Adrenal gland (tissue), 12 donors: ENCODE measurements around the gene CCDC33. TPM values are rescaled to one million over a fixed set of nuclear protein-coding genes. Genes with fewer than 3 reads are reported as not detected.

Experiments used
- DNase-seq, 7 donors: peaks; one replicate each; pipeline ENCODE4 v3.0.0-alpha.2; 2019 to 2020
- H3K27ac ChIP-seq, 5 donors: fragments of 200-600 bp; sonication (generic) in 4 of 5; 1 replicate in 3 of 5; 2 replicates in 2 of 5; pipeline versions ENCODE4 v1.5.1 to v1.8.0; 2016 to 2020; ENCODE audit warnings: mild to moderate bottlenecking in 1 of 5
- H3K27me3 ChIP-seq: fragments of 200-600 bp; 2 replicates; pipeline ENCODE4 v1.8.0; 2021
- H3K36me3 ChIP-seq, 2 donors: fragments of 200-600 bp; replicated peaks in 1 of 2; 1 replicate in 1 of 2; 2 replicates in 1 of 2; pipeline versions ENCODE4 v1.5.1 to v1.8.0; 2018 to 2022
- H3K4me1 ChIP-seq, 2 donors: fragments of 200-600 bp; replicated peaks in 1 of 2; 1 replicate in 1 of 2; 2 replicates in 1 of 2; pipeline versions ENCODE4 v1.5.1 to v1.8.0; 2018 to 2021
- H3K4me3 ChIP-seq, 4 donors: fragments of 200-600 bp; sonication (generic) in 3 of 4; one replicate each; pipeline ENCODE4 v1.5.1; 2016 to 2018
- H3K9me3 ChIP-seq, 3 donors: fragments of 200-600 bp; sonication (generic) in 1 of 3; replicated peaks in 1 of 3; 1 replicate in 2 of 3; 2 replicates in 1 of 3; pipeline versions ENCODE4 v1.5.1 to v1.8.0; 2016 to 2021
- CTCF ChIP-seq, 6 experiments: fragments of 450-650 bp in 4 of 6; fragments of 200-600 bp in 2 of 6; sonication (generic) in 1 of 6; IDR thresholded peaks; 1 replicate in 5 of 6; 2 replicates in 1 of 6; pipeline versions ENCODE4 v1.5.1 to v1.8.0; 2016 to 2021; ENCODE audit warnings: antibody characterized with exemption in 6 of 6, mild to moderate bottlenecking in 2 of 6, moderate library complexity in 1 of 6
- POLR2A ChIP-seq, 2 donors: fragments of 450-650 bp; IDR thresholded peaks; one replicate each; pipeline ENCODE4 v1.6.1; 2017; ENCODE audit warnings: antibody characterized with exemption in 2 of 2, mild to moderate bottlenecking in 2 of 2, moderate library complexity in 1 of 2
- WGBS, 4 donors: extraction: QIAGEN DNeasy Blood & Tissue Kit in 2 of 4; methylation state at CpG; one replicate each; pipeline versions ENCODE4 v1.1.5 to v1.1.7; 2013 to 2017; 5-methylcytosine and 5-hydroxymethylcytosine counted together
- intact Hi-C, 2 donors: fragments of 100-400 bp; cut with DNase I; formaldehyde crosslinking; loops; one replicate each; pipeline versions ENCODE4 v1.14.1 to v1.15.0; 2022 to 2023
- polyA plus RNA-seq, 3 donors: library from polyadenylated mRNA; stranded (reverse); fragments of 200-250 nt in 2 of 3; fragments of 350-450 nt in 1 of 3; fragmentation: Illumina TruSeq in 1 of 3; extraction: RNeasy Lipid Tissue Mini Kit (QIAGEN cat#74804) in 1 of 3; gene quantifications; one replicate each; pipeline ENCODE4 v1.2.3, GENCODE V29; 2013 to 2014
- total RNA-seq, 9 donors: library from RNA; depleted of rRNA in 4 of 9; stranded (reverse); fragments of >200 nt in 4 of 9; fragments of 120-200 nt in 1 of 9; fragmentation: NEBNext Ultra II Directional in 1 of 9; extraction: Animal tissue kit (Norgen Biotek cat#: 25700) in 1 of 9; gene quantifications; one replicate each; pipeline versions ENCODE4 v1.1.0 to v1.2.4, GENCODE V29; 2013 to 2023
- donor health status: healthy with polysubstance abuse.
- donor health status: Bipolar disorder and iron deficiency.
- donor health status: DM: yes; HTN: yes; CAD: no.
- donor health status: DM: no; HTN: no; CAD: no.
- donor health status: DM: no; HTN: no; CAD: no.
- donor health status: DM: yes; HTN: yes; CAD: no.

Gene CCDC33
- total and polyA plus RNA-seq, 12 donors = 0.11 to 1.1 (median 0.30) TPM; not detected in 3

DNA sequence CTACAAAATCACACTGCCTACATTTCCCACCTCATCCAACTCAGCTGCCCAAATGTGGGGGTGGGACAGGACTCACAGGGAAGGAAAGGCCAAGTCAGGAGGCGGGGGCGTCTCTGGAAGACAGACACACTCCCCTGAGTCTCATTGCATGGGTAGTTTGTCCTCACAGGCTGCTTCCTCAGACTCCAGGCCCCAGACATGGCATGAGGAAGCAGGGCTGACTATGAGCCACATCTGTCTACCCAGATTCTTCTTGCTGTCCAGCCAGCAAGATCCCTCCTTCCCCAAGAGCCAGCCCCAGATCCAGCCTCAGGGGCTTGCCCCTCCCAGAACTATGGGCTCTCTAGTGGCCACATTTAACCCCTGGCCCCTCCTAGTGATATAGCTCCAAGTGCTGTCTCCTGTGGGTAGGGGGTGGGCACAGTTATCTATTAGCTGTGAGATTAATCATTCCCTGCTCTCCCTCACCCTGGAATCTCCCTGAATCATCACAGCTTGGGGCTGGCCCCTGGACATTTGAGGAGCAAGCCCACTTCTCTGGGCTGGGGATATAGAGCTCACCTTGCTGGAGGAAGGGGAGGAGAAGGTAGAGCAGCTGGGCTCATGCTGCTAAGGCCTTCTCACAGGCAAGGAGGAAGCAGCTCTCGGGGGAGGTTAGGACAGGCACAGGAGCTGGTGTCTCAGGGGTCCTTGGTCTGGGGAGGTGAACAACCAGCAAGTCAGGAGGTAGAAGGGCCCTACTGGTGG lies 2.1 kb upstream of the CCDC33 start:
- Histone ChIP-seq H3K9me3 (no peaks in the 10 kb centered on the region), H3K27me3 (no peaks in the 10 kb centered on the region), H3K27ac (no peak overlapping the region), H3K4me1 (no peaks in the 10 kb centered on the region), H3K4me3 (no peak overlapping the region), H3K36me3 (no peaks in the 10 kb centered on the region)
- TF ChIP-seq CTCF (IDR thresholded peaks at IDR 0.05) = no peak
- TF ChIP-seq POLR2A (IDR thresholded peaks at IDR 0.05) = no peak
- intact Hi-C loops = no loop called here
- 85 to 100% (median 98%) methylated on average over 1 to 3 of the region's 3 CpGs for WGBS, 4 donors
- no peak for DNase-seq

DNA sequence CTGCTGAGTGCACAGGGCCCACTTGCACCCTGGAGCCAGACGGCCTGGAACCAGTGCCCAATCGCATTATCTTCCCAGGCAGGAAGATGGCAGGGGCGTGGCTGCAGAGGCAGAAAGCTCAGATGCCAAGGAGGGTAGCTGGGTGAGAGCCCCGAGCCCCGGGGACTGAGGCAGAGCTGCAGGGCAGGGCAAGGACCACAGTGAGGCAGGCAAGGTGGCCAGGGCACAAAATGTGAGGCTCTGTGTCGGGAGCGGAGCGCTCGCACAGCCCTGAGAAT lies 1.6 kb upstream of the CCDC33 start:
- no peak for TF ChIP-seq CTCF (IDR thresholded peaks at IDR 0.05)
- TF ChIP-seq POLR2A (IDR thresholded peaks at IDR 0.05) = no peak
- 87 to 92% (median 92%) methylated on average over 6 to 9 of the region's 9 CpGs for WGBS, 4 donors
- intact Hi-C loops = no loop called here
- H3K27ac ChIP-seq = no peak overlapping the region
- DNase-seq = no peak
- no peaks in the 10 kb centered on the region for H3K36me3 ChIP-seq
- no peaks in the 10 kb centered on the region for H3K9me3 ChIP-seq
- H3K4me1 ChIP-seq = peaks cover 3% of the 10 kb centered on the region in 2 donors
- H3K4me3 ChIP-seq = no peak overlapping the region
- H3K27me3 ChIP-seq = no peaks in the 10 kb centered on the region

DNA sequence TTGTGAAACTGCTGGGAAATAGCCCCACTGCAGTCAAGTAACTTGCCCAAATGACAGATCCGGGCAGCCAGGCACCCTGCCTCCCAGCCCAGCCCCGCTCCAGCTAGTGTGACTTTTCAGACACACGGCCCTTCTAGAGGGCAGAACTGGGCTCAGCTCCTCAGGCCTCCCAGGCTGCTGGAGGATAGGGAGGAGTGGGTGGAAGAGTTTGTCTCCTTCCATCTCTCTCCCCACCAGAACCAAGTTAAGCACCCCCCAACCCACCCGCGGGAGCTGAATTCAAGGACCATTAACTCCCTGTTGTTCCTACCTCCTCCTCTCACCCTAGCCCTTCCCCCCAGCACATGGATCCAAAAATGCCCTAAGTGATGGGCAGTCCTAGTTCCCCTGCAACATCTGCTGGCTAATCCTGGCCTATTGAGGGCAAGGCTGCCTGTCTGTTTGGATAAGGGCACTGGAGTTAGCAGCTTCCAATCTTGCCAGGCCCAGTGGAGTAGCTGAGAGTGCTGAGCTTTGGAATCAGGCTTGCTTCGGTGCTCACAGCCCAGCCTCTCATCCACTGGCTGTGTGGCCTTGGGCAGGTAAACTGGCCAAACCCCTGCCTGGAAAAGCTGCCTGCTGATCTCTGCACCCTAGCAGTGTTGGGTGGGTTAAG lies 3.1 kb downstream of the CCDC33 start:
- TF ChIP-seq CTCF (IDR thresholded peaks at IDR 0.05) = no peak
- TF ChIP-seq POLR2A (IDR thresholded peaks at IDR 0.05) = no peak
- no peaks in the 10 kb centered on the region for H3K9me3 ChIP-seq
- H3K36me3 ChIP-seq = no peaks in the 10 kb centered on the region
- H3K27ac ChIP-seq = peak overlapping the region in 2 of 5 donors; percentile 71 to 82
- no peaks in the 10 kb centered on the region for H3K27me3 ChIP-seq
- intact Hi-C loops = no loop called here
- no peak overlapping the region for H3K4me3 ChIP-seq
- 67 to 76% (median 69%) methylated on average over 4 to 6 of the region's 6 CpGs for WGBS, 4 donors
- H3K4me1 ChIP-seq = peaks cover 33 to 44% of the 10 kb centered on the region in 2 donors
- peak in 2 of 7 donors; percentile 23 to 25 for DNase-seq

DNA sequence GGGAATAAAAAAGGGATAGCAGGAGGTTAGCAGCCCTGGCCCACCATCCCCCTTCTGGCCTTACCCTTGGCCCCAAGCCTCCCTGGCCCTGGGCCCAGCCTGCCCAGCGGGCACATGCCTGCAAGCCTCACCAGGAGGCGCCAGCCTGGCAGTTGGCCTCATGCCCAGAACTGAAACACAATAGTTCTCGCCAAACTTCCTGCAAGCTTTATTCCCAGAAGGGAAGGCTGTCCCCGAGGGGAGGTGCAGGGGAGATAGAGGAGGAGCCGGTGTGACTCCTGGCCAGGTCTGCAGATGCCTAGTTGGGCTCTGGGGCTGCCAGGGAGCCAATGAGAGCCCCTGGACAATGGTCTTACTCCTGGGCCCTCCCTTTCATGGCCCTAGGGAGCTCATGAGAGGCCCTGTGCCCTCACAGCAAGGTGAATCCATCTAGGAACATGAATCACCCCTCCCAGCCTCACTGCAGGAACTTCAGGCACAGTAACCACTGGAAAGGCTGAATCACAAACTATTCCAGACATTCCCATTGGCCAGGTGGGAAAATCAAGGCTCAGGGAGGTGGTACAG lies 4.0 kb downstream of the CCDC33 start:
- H3K9me3 ChIP-seq = no peaks in the 10 kb centered on the region
- H3K4me1 ChIP-seq = peaks cover 33 to 49% of the 10 kb centered on the region in 2 donors
- intact Hi-C loops = no loop called here
- H3K36me3 ChIP-seq = no peaks in the 10 kb centered on the region
- peak overlapping the region; percentile 22 to 82 (median 71) for H3K27ac ChIP-seq
- 0 to 20% (median 9%) methylated on average over 1 to 5 of the region's 5 CpGs for WGBS, 4 donors
- TF ChIP-seq CTCF (IDR thresholded peaks at IDR 0.05) = peak; percentile 26 to 76 (median 62)
- peak in 1 of 2 donors; percentile 25 for TF ChIP-seq POLR2A (IDR thresholded peaks at IDR 0.05)
- no peaks in the 10 kb centered on the region for H3K27me3 ChIP-seq
- peak; percentile 89 to 98 (median 97) for DNase-seq
- no peak overlapping the region for H3K4me3 ChIP-seq
